Left lung (tissue), 10 donors: ENCODE results near the gene KCTD7. TPM values are rescaled to one million over a fixed set of nuclear protein-coding genes. Genes with fewer than 3 reads are reported as not detected.
"Not testable (repeated sequence)": the region's sequence is repeated elsewhere in the genome, so short reads cannot be mapped to it uniquely, and the experiment has no call there.

ENCODE experiments used
- ATAC-seq: fragments of 200-7000 bp; cut with Tn5 transposase; one replicate; pipeline ENCODE4 v1.9.1; 2020; ENCODE audit warnings: moderate library complexity
- DNase-seq, 4 donors: peaks; one replicate each; pipeline ENCODE4 v3.0.0-alpha.2; 2013 to 2020
- H3K27ac ChIP-seq, 2 donors: fragments of 200-600 bp; sonication (generic) in 1 of 2; one replicate each; pipeline versions ENCODE4 v1.5.0 to v1.8.0; 2020 to 2021
- H3K27me3 ChIP-seq, 2 donors: fragments of 200-600 bp; sonication (generic) in 1 of 2; one replicate each; pipeline versions ENCODE4 v1.5.0 to v1.8.0; 2020 to 2021
- H3K36me3 ChIP-seq, 2 donors: fragments of 200-600 bp; sonication (generic) in 1 of 2; one replicate each; pipeline versions ENCODE4 v1.5.0 to v1.8.0; 2020 to 2021
- H3K4me1 ChIP-seq, 2 donors: fragments of 200-600 bp; one replicate each; pipeline ENCODE4 v1.8.0; 2021
- H3K4me3 ChIP-seq, 2 donors: fragments of 200-600 bp; sonication (generic) in 1 of 2; one replicate each; pipeline versions ENCODE4 v1.5.0 to v1.8.0; 2020 to 2021; ENCODE audit warnings: mild to moderate bottlenecking in 1 of 2
- H3K9me3 ChIP-seq, 2 donors: fragments of 200-600 bp; sonication (generic) in 1 of 2; one replicate each; pipeline versions ENCODE4 v1.5.0 to v1.8.0; 2020 to 2021
- intact Hi-C, 2 donors: fragments of 100-400 bp; cut with DNase I; formaldehyde crosslinking; loops; one replicate each; pipeline versions ENCODE4 v1.11.2 to v1.14.2; 2022
- polyA plus RNA-seq, 6 donors: library from polyadenylated mRNA; unstranded; fragments of 120-200 nt; gene quantifications; one replicate each; pipeline ENCODE4 v1.2.1, GENCODE V29; 2013; ENCODE audit not compliant: insufficient read length in 6 of 6
- total RNA-seq, 2 donors: library from RNA; stranded (reverse); fragmentation: NEBNext Ultra II Directional; extraction: Animal tissue kit (Norgen Biotek cat#: 25700); gene quantifications; one replicate each; pipeline ENCODE4 v1.2.1, GENCODE V29; 2021
- TF ChIP-seq, protein P1 (sequence below), 2 donors: fragments of 200-600 bp; sonication (generic) in 1 of 2; IDR thresholded peaks; one replicate each; pipeline versions ENCODE4 v1.5.0 to v1.8.0; 2021; ENCODE audit warnings: antibody characterized with exemption in 2 of 2
- donor health status: DM: no; HTN: yes; CAD: no.
- donor health status: DM: no; HTN: no; CAD: no.

Gene KCTD7
- total and polyA plus RNA-seq, 8 donors = 10.4 to 32.2 (median 28.5) TPM

- Histone ChIP-seq H3K4me3 (no peak overlapping the region), H3K27ac (no peak overlapping the region), H3K36me3 (no peaks in the 10 kb centered on the region), H3K4me1 (no peaks in the 10 kb centered on the region), H3K27me3 (no peaks in the 10 kb centered on the region), H3K9me3 (no peaks in the 10 kb centered on the region)
- DNase-seq (no peak), ATAC-seq (no peak)
- TF ChIP-seq, protein P1, sequence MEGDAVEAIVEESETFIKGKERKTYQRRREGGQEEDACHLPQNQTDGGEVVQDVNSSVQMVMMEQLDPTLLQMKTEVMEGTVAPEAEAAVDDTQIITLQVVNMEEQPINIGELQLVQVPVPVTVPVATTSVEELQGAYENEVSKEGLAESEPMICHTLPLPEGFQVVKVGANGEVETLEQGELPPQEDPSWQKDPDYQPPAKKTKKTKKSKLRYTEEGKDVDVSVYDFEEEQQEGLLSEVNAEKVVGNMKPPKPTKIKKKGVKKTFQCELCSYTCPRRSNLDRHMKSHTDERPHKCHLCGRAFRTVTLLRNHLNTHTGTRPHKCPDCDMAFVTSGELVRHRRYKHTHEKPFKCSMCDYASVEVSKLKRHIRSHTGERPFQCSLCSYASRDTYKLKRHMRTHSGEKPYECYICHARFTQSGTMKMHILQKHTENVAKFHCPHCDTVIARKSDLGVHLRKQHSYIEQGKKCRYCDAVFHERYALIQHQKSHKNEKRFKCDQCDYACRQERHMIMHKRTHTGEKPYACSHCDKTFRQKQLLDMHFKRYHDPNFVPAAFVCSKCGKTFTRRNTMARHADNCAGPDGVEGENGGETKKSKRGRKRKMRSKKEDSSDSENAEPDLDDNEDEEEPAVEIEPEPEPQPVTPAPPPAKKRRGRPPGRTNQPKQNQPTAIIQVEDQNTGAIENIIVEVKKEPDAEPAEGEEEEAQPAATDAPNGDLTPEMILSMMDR (IDR thresholded peaks at IDR 0.05) = no peak
- intact Hi-C loops = no loop called here
Measured at GRCh38 chr7:66615699-66616098, 13.0 kb upstream of the KCTD7 start.

DNA sequence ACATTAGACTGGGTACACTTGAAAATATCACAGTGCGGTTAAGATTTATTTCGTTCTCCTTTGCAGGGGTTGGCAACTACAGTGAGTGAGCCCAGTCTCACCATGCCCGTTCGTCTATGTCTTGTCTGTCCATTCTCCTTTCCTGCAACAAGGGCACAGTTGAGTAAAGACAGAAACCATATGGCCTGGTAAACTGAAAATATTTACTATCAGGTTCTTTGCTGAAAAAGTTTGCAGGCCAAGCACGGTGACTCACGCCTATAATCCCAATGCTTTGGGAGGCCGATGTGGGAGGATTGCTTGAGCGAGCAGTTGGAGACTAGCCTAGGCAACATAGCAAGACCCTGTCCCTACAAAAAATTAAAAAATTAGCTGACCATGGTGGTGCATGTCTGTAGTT lies 11.4 kb upstream of the KCTD7 start:
- intact Hi-C loops = no loop called here
- no peaks in the 10 kb centered on the region for H3K36me3 ChIP-seq
- no peaks in the 10 kb centered on the region for H3K27me3 ChIP-seq
- no peak for ATAC-seq
- H3K27ac ChIP-seq = no peak overlapping the region
- DNase-seq = no peak
- no peak overlapping the region for H3K4me3 ChIP-seq
- no peaks in the 10 kb centered on the region for H3K4me1 ChIP-seq
- no peaks in the 10 kb centered on the region for H3K9me3 ChIP-seq
- TF ChIP-seq, protein P1 (IDR thresholded peaks at IDR 0.05) = no peak

DNA sequence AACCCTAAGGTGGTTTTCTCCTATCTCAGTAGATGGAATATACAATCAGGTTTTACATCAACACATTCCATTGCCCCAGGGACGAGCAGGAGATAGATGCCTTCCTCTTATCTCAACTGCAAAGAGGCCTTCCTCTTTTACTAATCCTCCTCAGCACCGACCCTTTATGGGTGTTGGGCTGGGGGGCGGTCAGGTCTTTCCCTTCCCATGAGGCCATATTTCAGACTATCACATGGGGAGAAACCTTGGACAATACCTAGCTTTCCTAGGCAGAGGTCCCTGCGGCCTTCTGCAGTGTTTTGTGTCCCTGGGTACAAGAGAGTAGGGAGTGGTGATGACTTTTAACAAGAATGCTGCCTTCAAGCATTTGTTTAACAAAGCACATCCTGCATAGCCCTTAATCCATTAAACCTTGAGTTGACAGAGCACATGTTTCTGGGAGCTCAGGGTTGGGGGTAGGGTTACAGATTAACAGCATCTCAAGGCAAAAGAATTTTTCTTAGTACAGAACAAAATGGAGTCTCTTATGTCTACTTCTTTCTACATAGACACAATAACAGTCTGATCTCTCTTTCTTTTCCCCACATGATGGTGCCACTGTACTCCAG lies 9.2 kb upstream of the KCTD7 start:
- H3K27ac ChIP-seq, H3K27me3 ChIP-seq, H3K36me3 ChIP-seq, H3K9me3 ChIP-seq, ATAC-seq, intact Hi-C loops, H3K4me1 ChIP-seq, H3K4me3 ChIP-seq, DNase-seq: not testable (repeated sequence)

DNA sequence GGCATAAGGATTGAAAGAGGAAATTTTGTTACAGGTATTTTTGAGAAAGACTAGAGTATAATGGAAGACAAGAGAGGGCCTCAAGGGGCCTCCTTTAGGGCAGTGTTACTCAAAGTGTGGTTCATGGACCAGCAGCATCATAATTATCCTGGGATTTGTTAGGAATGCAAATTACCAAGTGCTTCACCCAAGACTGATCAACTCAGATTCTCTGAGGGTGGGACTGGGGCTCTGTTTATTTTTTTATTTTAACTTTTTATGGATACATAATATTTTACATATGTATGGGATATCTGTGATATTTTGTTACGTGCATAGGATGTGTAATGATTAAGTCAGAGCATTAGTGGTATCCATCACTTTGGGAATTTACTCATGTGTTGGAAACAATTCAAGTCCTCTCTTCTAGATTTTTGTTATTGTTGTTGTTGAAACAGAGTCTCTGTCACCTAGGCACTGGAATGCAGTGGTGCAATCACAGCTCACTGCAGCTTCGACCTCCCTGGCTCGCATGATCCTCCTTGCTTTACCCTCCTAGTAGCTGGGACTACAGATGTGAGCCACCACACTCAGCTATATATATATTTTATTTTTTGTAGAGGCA lies 2.2 kb upstream of the KCTD7 start:
- TF ChIP-seq, protein P1 (IDR thresholded peaks at IDR 0.05) = no peak

GRCh38 chr7:66627151-66627681 lies 1.5 kb upstream of the KCTD7 start:
- intact Hi-C loops = no loop called here
- no peaks in the 10 kb centered on the region for H3K27me3 ChIP-seq
- DNase-seq (peak in 1 of 4 donors; percentile 44), ATAC-seq (no peak)
- no peaks in the 10 kb centered on the region for H3K36me3 ChIP-seq
- peak overlapping the region in 1 of 2 donors; percentile 98 for H3K27ac ChIP-seq
- H3K4me3 ChIP-seq = peak overlapping the region in 1 of 2 donors; percentile 70
- TF ChIP-seq, protein P1 (IDR thresholded peaks at IDR 0.05) = no peak
- no peaks in the 10 kb centered on the region for H3K9me3 ChIP-seq
- peaks cover 0 to 39% of the 10 kb centered on the region in 2 donors for H3K4me1 ChIP-seq

More for the DNA sequence above, 2.2 kb upstream of the KCTD7 start:
- Histone ChIP-seq H3K27ac (no peak overlapping the region), H3K36me3 (no peaks in the 10 kb centered on the region), H3K9me3 (no peaks in the 10 kb centered on the region), H3K4me1 (peaks cover 0 to 31% of the 10 kb centered on the region in 2 donors), H3K27me3 (no peaks in the 10 kb centered on the region), H3K4me3 (no peak overlapping the region)
- intact Hi-C loops = no loop called here
- DNase-seq (no peak), ATAC-seq (no peak)
